ENCODE data around the gene SMIM23. TPM values are rescaled to one million over a fixed set of nuclear protein-coding genes. Genes with fewer than 3 reads are reported as not detected.
A peak's percentile ranks its signal among the peaks of the same experiment; 100 is the strongest.

SMIM23 gene
- total RNA-seq, 1 donor from 2014 or later: not detected

- Histone ChIP-seq H3K36me3 (no peaks in the 10 kb centered on the region), H3F3A (ENCODE audit: low read depth) (no peaks in the 10 kb centered on the region), H3K9ac (no peak overlapping the region), H3K4me1 (no peaks in the 10 kb centered on the region), H3K79me2 (ENCODE audit: low read depth) (no peaks in the 10 kb centered on the region), H3K27me3 (no peaks in the 10 kb centered on the region), H4K20me1 (ENCODE audit: low read depth) (no peaks in the 10 kb centered on the region), H3K9me3 (ENCODE audit: low read depth) (no peaks in the 10 kb centered on the region), H3K4me3 (no peak overlapping the region), H2AFZ (replicated peaks) (peak overlapping the region; percentile 42), H3K27ac (no peak overlapping the region), H3K4me2 (no peak overlapping the region)
- Mint-ChIP-seq H3K27ac (no peak overlapping the region), H3K4me1 (no peaks in the 10 kb centered on the region), H3K9me3 (no peaks in the 10 kb centered on the region), H3K4me3 (no peak overlapping the region), H3K27me3 (ENCODE audit: insufficient read depth, low read depth) (peaks cover 9% of the 10 kb centered on the region), H3K36me3 (no peaks in the 10 kb centered on the region)
- no peak for DNase-seq (ENCODE audit: low spot score)
- TF ChIP-seq CTCF (IDR thresholded peaks at IDR 0.05) (no peak), EZH2 (IDR thresholded peaks at IDR 0.05) (no peak), EZH2phosphoT487 (IDR thresholded peaks at IDR 0.05) (no peak)
Measured at GRCh38 chr5:171797543-171797942, 11.9 kb downstream of the SMIM23 start.

GRCh38 chr5:171798418-171798817 is 12.8 kb downstream of the SMIM23 start:
- H3K4me3 Mint-ChIP-seq: no peak overlapping the region
- H3K4me1 Mint-ChIP-seq: no peaks in the 10 kb centered on the region
- DNase-seq (ENCODE audit: low spot score): no peak
- H3K36me3 Mint-ChIP-seq: no peaks in the 10 kb centered on the region
- H3K27me3 Mint-ChIP-seq (ENCODE audit: insufficient read depth, low read depth): peaks cover 9% of the 10 kb centered on the region
- H2AFZ ChIP-seq (replicated peaks): no peak overlapping the region
- H3K4me3 ChIP-seq: no peak overlapping the region
- no peak overlapping the region for H3K27ac ChIP-seq
- no peak overlapping the region for H3K9ac ChIP-seq
- H3K27ac Mint-ChIP-seq: no peak overlapping the region
- no peaks in the 10 kb centered on the region for H3K27me3 ChIP-seq
- H3K79me2 ChIP-seq (ENCODE audit: low read depth): no peaks in the 10 kb centered on the region
- H3K9me3 ChIP-seq (ENCODE audit: low read depth): no peaks in the 10 kb centered on the region
- H3F3A ChIP-seq (ENCODE audit: low read depth): no peaks in the 10 kb centered on the region
- no peak overlapping the region for H3K4me2 ChIP-seq
- H4K20me1 ChIP-seq (ENCODE audit: low read depth): no peaks in the 10 kb centered on the region
- H3K36me3 ChIP-seq: no peaks in the 10 kb centered on the region
- no peak for TF ChIP-seq EZH2 (IDR thresholded peaks at IDR 0.05)
- TF ChIP-seq EZH2phosphoT487 (IDR thresholded peaks at IDR 0.05): no peak
- no peak for TF ChIP-seq CTCF (IDR thresholded peaks at IDR 0.05)
- no peaks in the 10 kb centered on the region for H3K4me1 ChIP-seq
- no peaks in the 10 kb centered on the region for H3K9me3 Mint-ChIP-seq

- Histone ChIP-seq H3F3A (ENCODE audit: low read depth) (no peaks in the 10 kb centered on the region), H3K4me1 (peaks cover under 1% of the 10 kb centered on the region), H3K9ac (no peak overlapping the region), H3K36me3 (no peaks in the 10 kb centered on the region), H3K4me3 (no peak overlapping the region), H2AFZ (replicated peaks) (no peak overlapping the region), H3K27ac (no peak overlapping the region), H3K79me2 (ENCODE audit: low read depth) (no peaks in the 10 kb centered on the region), H3K27me3 (peaks cover 18% of the 10 kb centered on the region), H3K4me2 (no peak overlapping the region), H3K9me3 (ENCODE audit: low read depth) (no peaks in the 10 kb centered on the region), H4K20me1 (ENCODE audit: low read depth) (no peaks in the 10 kb centered on the region)
- H3K36me3 Mint-ChIP-seq: no peaks in the 10 kb centered on the region
- H3K9me3 Mint-ChIP-seq: no peaks in the 10 kb centered on the region
- peaks cover 5% of the 10 kb centered on the region for H3K27me3 Mint-ChIP-seq (ENCODE audit: insufficient read depth, low read depth)
- no peak for DNase-seq (ENCODE audit: low spot score)
- no peak overlapping the region for H3K4me3 Mint-ChIP-seq
- H3K27ac Mint-ChIP-seq: no peak overlapping the region
- no peaks in the 10 kb centered on the region for H3K4me1 Mint-ChIP-seq
- no peak for TF ChIP-seq EZH2 (IDR thresholded peaks at IDR 0.05)
- TF ChIP-seq CTCF (IDR thresholded peaks at IDR 0.05): no peak
- no peak for TF ChIP-seq EZH2phosphoT487 (IDR thresholded peaks at IDR 0.05)
Measured at GRCh38 chr5:171801839-171802238, 16.2 kb downstream of the SMIM23 start.

All from neural progenitor cell (in vitro differentiated cells).